Mammary microvascular endothelial cell (primary cell): ENCODE data around the gene GPI. TPM values are rescaled to one million over a fixed set of nuclear protein-coding genes. Genes with fewer than 3 reads are reported as not detected.

Source experiments
- total RNA-seq: library from RNA; depleted of rRNA; stranded (reverse); fragments of >200 nt; gene quantifications from 2 replicates; pipeline ENCODE4 v1.2.3, GENCODE V29; 2015

Gene GPI
- 304 and 329 TPM in 2 replicates for total RNA-seq

DNA sequence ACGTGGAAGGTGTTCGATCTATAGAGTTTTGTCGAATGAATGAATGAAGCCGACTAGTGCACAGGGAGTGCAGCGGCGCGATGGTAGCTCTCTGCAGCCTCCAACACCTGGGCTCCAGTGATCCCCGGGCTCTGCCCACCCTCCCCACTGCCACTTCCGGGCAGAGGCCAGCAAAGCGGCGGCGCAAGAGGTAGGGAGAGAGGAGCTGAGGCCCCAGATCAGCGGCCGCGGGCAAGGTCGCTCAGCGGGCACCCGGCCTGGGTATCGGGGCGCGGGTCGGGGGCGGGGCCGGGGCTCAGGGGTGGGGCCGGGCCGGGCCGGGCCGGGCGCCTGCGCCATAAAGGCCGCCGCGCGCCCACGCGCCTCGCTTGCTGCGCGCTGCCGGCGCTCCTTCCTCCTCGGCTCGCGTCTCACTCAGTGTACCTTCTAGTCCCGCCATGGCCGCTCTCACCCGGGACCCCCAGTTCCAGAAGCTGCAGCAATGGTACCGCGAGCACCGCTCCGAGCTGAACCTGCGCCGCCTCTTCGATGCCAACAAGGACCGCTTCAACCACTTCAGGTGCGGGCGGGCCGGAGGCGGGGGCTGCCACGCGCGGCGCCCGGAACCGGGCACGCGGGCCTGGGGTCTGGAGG lies at the start of gene GPI:
GPI (plus strand) TSS at position 367 of the 633 bp plus-strand sequence; CDS start at position 438, 71 bp downstream.

DNA sequence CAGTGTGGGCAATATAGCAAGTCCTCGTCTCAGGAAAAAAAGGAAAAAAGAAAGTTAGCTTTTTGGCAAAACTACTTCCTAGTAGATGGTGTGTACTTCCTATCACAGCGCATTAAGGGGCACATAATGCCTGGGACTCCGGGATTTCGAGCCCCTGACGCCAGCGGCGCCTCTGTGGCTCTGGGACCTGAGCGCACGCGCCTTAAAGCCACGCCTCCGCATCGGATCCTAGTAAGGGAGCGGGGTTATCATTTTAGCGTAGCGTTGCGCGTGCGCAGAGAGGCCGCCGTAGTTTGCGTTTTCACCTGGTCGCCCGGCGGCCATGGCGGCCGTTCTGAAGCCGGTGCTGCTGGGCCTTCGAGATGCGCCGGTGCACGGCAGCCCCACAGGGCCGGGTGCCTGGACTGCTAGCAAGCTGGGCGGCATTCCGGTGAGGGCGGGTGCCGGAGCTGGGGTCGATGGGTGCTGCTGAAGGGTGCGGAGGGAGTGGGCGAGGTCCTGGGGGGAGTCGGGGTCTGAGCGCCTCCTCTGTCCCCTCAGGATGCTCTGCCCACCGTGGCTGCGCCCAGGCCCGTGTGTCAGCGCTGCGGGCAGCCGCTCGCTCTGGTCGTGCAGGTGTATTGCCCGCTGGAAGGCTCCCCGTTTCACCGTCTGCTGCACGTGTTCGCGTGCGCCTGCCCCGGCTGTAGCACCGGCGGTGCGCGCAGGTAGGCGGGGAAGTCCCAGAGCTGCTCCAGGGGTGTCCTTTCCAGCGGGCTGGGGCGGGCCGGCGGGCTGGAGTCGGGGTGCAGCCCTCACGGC lies 39.3 kb downstream of the GPI start, which contains the start of gene PDCD2L:
PDCD2L (plus strand) TSS at position 291 of the 801 bp plus-strand sequence; CDS start at position 323, 32 bp downstream.

Other genes with a start within 250 kb of the GPI start
- gene LSM14A, start 192.7 kb upstream of the GPI start, total RNA-seq = 49.4 and 50.6 TPM in 2 replicates
- 36.7 and 46.4 TPM in 2 replicates for gene GARRE1, start 110.6 kb upstream of the GPI start, total RNA-seq
- gene PDCD2L, start 39.2 kb downstream of the GPI start, total RNA-seq = 18.0 and 25.6 TPM in 2 replicates
- 76.3 and 96.4 TPM in 2 replicates for gene UBA2, start 63.2 kb downstream of the GPI start, total RNA-seq
- 14.9 and 28.2 TPM in 2 replicates for gene WTIP, start 116.6 kb downstream of the GPI start, total RNA-seq